Activated naive CD4-positive, alpha-beta T cell (primary cell): Measurements from ENCODE around the gene ABCA9.
"Not testable (repeated sequence)": the region's sequence is repeated elsewhere in the genome, so short reads cannot be mapped to it uniquely, and the experiment has no call there.

ENCODE experiments used
- DNase-seq, 4 experiments: peaks; one replicate each; lab custom pipeline; 2025; lab: John Stamatoyannopoulos, UW

ABCA9 gene

DNA sequence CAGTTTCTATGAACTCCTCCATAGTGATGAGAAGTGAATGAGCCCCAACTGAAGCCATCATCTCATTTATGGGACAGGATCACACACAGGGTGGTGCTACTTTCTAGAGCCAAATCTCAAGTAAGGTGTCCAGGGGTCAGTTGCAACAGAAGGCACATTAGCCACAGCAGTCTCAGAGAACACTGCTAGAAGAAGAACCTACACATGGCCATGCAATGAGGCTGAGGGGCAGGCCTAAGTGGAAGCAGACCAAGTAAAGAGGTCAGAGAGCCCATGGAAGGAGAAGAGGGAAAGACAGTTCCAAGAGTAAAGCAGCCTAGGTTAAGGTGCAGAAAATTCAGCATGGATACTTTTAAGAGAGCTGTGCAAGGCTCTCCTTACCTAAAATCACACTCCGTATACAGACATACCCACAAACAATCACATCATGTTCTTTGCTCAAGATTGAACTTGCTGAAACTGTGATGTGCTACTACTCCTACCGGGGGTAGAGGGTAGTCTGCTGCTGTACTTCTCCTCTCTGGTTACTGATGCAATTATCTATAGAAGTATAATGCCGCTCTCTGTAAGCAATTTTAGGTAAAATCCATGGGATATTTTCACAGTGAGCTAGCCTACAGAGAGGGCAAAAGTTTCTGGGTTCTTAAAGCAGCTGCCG, 107.3 kb downstream of the ABCA9 start:
- no peak for DNase-seq

DNA sequence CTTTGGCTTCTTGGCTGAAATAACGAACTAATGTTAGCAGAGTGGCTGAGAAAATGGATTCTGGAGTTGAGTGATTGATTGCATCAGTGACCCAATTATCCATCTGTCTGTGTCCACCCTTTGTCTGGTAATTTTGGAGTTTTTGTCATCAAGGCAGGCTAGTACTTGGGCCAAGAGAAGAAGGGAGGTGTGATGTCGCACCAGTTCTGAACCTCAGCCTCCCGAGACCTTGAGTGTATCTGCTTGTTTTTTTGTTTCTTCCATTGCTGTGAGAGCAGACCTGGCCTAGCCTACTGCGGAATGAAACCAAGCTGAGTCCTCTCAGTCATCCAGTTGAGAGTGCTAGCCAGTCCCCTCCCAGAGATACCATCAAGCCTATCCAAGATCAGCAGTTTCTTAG, 110.0 kb downstream of the ABCA9 start:
- no peak for DNase-seq

DNA sequence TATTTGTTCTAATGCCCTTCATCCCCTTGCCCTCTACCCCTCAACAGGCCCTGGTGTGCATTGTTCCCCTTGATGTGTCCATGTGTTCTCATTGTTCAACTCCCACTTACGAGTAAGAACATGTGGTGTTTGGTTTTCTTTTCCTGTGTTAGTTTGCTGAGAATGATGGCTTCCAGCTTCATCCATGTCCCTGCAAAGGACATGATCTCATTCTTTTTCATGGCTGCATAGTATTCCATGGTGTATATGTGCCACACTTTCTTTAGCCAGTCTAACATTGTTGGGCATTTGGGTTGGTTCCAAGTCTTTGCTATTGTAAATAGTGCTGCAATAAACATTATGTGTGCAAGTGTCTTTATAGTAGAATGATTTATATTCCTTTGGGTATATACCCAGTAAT, 112.9 kb downstream of the ABCA9 start:
- not testable (repeated sequence) for DNase-seq

DNA sequence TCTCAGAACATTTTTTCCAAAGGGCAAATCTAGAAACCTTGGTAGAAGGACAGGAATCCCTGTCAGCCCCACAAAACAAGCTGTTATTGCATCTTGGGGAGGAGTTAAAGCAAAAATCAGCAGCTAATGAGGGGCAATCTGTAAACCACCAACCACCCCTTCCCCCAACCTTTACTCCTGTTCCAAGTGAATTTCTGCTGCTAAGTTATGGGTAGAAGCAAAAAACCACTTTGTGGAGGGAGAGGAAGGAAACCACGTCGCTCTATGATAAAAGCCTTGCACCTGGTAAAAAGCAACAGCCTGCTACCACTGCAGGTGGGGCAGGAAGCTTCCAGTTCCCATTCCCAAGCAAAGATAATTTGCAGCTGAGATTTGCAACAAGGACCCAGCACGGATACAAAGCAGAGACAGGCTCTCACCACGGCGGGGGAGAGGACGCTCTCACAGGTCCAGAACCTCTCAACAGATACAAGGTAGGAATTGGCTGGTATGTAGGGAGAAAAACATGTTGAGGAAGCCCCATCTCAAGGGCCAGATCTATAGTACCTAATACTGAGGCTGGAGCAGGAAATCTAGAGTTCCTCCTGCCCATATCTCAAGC, 116.2 kb downstream of the ABCA9 start:
- DNase-seq = no peak

- DNase-seq = not testable (repeated sequence)
These were observed 116.9 kb downstream of the ABCA9 start for GRCh38 chr17:68943812-68944182.

DNA sequence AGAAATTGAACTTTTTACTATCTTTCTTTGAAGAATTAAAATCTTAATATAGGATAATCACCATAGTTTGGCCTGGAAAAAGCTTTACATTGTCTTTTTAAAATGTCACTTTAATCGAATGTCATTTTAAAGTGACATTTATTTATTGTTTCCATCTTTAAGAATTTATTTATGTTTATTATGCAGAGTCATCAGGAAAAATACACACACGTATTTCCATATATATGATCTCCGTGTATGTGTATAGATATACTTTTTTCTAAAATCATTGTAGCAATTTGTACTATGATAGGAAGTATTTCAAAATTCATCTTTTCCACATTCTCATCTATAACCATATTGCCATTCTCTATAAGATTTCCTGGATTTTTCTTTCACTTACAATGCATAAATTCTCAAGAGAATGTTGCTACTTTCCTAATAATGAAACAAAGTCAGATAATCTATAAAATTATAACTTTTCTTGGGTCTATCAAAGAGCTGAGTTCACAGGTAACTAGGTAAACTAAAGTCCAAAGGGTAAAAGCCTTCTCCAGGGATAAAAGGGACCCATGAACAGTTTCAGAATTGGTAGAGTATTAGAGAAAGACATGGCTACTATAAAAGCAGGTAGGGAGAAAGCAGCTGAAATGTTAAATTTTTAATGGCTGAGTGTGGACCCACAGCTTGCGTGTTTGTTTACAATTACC, 117.5 kb downstream of the ABCA9 start:
- DNase-seq = no peak

DNA sequence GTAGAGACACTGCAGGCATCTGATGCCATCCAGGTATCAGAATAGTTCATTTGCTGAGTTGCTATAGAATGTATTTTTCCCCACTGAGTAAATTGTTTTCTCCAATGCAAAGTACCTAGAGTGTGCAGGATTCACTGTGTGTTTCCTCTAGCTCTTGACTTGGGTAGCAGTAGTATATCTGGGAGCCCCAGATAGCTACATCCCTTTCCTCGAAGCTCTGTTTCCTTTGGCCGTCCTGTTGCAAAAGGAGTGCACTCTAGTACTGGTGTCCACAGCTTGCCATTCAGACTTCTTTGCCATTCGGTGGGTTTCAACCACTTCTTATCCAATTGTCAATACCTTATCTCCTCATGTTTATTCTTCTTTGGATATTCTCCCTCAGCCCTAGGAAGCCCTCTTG, 118.3 kb downstream of the ABCA9 start:
- no peak for DNase-seq

- no peak for DNase-seq
These were observed 119.0 kb downstream of the ABCA9 start for GRCh38 chr17:68941761-68942160.

DNA sequence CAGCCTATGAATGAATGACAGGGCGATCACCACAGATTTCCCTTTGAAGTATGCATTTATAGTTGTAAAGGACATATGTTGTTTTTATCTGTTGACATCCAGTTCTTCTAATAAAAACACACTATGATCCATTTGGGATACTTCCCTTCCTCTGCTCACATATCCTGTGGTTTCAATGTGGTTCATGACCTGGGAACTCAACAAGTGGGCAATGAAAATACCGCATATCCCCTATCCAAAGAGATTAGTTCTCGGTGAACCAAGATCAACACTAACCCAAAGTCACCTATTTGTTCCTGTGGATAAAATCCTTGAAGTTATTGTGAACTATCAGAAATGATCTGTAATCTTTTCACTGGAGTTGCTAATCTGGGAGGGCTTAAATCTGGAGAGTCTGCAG, 121.5 kb downstream of the ABCA9 start:
- no peak for DNase-seq

DNA sequence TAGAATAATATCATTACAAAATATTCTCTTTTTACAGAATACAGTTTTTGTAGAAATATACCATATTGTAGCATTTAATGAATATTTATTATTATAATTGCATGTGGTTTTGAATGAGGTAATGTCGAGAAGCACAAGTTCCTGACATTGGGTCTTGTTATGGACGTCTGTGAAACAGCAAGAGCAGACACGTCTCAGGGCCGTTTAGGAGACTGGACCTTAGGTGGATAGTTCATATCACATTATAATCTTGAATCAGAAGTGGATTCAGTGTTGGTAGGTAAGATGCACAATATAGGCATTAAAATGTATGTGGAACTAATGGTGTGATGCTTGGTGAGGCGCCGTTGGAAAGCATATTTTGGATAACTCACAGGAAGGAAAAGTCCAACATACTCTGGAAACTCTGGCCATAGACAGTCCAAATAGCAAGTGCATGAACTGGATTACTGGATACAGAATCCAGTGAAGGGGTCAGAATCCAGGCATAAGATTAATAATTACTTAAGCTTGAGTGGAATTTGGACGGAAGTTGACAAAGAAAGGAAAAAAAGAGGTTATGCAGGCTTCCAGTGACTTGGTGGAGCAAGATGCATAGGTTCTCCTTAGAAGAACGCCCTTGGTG, 122.7 kb downstream of the ABCA9 start:
- DNase-seq = no peak

DNA sequence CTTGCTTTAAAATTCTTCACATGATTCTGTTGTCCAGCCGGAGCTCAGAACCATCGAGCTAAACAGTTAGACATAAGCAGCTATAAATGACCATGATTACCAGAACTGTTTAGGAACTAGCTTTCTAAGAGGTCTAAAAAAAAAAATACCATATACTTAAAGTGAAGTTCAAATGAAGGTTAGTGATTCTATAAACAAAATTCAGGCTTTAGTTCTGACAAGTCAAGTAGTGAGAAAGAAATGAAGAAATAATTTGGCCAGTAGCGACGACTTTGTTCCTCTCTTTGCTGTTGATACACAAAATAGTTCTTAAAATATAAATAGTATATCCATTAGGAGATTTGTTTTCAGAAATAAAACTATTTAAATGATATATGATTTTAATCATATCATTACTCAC, 133.2 kb downstream of the ABCA9 start:
- DNase-seq = no peak

GRCh38 chr17:68924793-68925720, 135.7 kb downstream of the ABCA9 start:
- no peak for DNase-seq
